ENCODE results near the gene QSER1. TPM values are rescaled to one million over a fixed set of nuclear protein-coding genes. Genes with fewer than 3 reads are reported as not detected.

The QSER1 gene
- total RNA-seq, 2 donors from 2014 or later: 27.7 to 36.1 TPM

- DNase-seq: no peak
- Histone ChIP-seq H3K4me1 (peaks cover 25% of the 10 kb centered on the region), H3K4me3 (peak overlapping the region in 1 of 2 donors; percentile 67), H3K9me3 (no peaks in the 10 kb centered on the region), H3K27me3 (no peaks in the 10 kb centered on the region), H3K27ac (peak overlapping the region in 1 of 4 donors; percentile 77), H3K36me3 (replicated peaks in 1 of 2; ENCODE audit: insufficient read depth in 1 of 2, low read depth in 2 of 2) (no peaks in the 10 kb centered on the region)
- WGBS, 2 donors: 32 to 34% methylated on average over 4 of the region's 4 CpGs
- no peak for ATAC-seq
- intact Hi-C loops (cut with DNase I): no loop called here
- TF ChIP-seq POLR2A (IDR thresholded peaks at IDR 0.05) (no peak), CTCF (IDR thresholded peaks at IDR 0.05) (no peak)
These were observed 124.0 kb downstream of the QSER1 start for GRCh38 chr11:33016654-33017053.

GRCh38 chr11:33017478-33017877 is 124.9 kb downstream of the QSER1 start:
- no peak for DNase-seq
- TF ChIP-seq CTCF (IDR thresholded peaks at IDR 0.05) (no peak), POLR2A (IDR thresholded peaks at IDR 0.05) (no peak)
- 22 to 41% methylated on average over 9 of the region's 9 CpGs for WGBS, 2 donors
- Histone ChIP-seq H3K36me3 (replicated peaks in 1 of 2; ENCODE audit: insufficient read depth in 1 of 2, low read depth in 2 of 2) (no peaks in the 10 kb centered on the region), H3K9me3 (no peaks in the 10 kb centered on the region), H3K27me3 (no peaks in the 10 kb centered on the region), H3K4me1 (peaks cover 31% of the 10 kb centered on the region), H3K4me3 (no peak overlapping the region), H3K27ac (peak overlapping the region in 1 of 4 donors; percentile 33)
- intact Hi-C loops (cut with DNase I): no loop called here
- no peak for ATAC-seq

DNA sequence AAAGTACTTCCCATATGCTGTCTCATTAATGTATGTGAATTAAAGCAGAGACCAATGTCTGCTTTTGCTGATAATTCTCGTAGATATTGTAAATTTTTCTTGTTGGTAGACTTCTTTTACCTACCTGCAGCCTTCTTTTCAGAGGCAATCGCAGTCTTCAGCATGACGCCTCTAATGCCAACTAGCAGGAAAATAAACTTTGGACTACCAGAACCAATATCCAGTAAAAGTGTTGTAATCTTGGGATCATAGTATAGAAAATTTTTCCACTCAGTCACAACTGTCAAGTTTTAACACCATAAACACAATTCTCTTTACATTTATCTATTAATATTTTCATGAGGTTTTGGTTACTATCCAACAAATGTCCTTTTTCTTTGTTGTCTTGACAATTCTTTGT is 125.4 kb downstream of the QSER1 start:
- 33% methylated on average over 3 of the region's 3 CpGs for WGBS, 2 donors
- peaks cover 31% of the 10 kb centered on the region for H3K4me1 ChIP-seq
- no peaks in the 10 kb centered on the region for H3K36me3 ChIP-seq (replicated peaks in 1 of 2; ENCODE audit: insufficient read depth in 1 of 2, low read depth in 2 of 2)
- no peak for DNase-seq
- peak overlapping the region in 1 of 4 donors; percentile 33 for H3K27ac ChIP-seq
- ATAC-seq: no peak
- no peak overlapping the region for H3K4me3 ChIP-seq
- no peaks in the 10 kb centered on the region for H3K9me3 ChIP-seq
- TF ChIP-seq POLR2A (IDR thresholded peaks at IDR 0.05) (no peak), CTCF (IDR thresholded peaks at IDR 0.05) (no peak)
- H3K27me3 ChIP-seq: no peaks in the 10 kb centered on the region
- intact Hi-C loops (cut with DNase I): no loop called here

- H3K27ac ChIP-seq: no peak overlapping the region
- TF ChIP-seq POLR2A (IDR thresholded peaks at IDR 0.05) (no peak), CTCF (IDR thresholded peaks at IDR 0.05) (no peak)
- no peaks in the 10 kb centered on the region for H3K9me3 ChIP-seq
- ATAC-seq (no peak), DNase-seq (no peak)
- no peaks in the 10 kb centered on the region for H3K27me3 ChIP-seq
- 74 to 75% methylated on average over 6 of the region's 6 CpGs for WGBS, 2 donors
- H3K4me1 ChIP-seq: peaks cover 31% of the 10 kb centered on the region
- no peaks in the 10 kb centered on the region for H3K36me3 ChIP-seq (replicated peaks in 1 of 2; ENCODE audit: insufficient read depth in 1 of 2, low read depth in 2 of 2)
- intact Hi-C loops (cut with DNase I): no loop called here
- no peak overlapping the region for H3K4me3 ChIP-seq
These were observed 126.2 kb downstream of the QSER1 start for GRCh38 chr11:33018840-33019239.

- no peak for ATAC-seq
These were observed 128.9 kb downstream of the QSER1 start for GRCh38 chr11:33021501-33021900.

More at GRCh38 chr11:33021501-33021900, 128.9 kb downstream of the QSER1 start:
- H3K27me3 ChIP-seq: no peaks in the 10 kb centered on the region
- TF ChIP-seq CTCF (IDR thresholded peaks at IDR 0.05): no peak
- TF ChIP-seq POLR2A (IDR thresholded peaks at IDR 0.05): no peak
- WGBS, 2 donors: 50 to 58% methylated on average over 1 of the region's 1 CpG
- no peak overlapping the region for H3K4me3 ChIP-seq
- no peaks in the 10 kb centered on the region for H3K36me3 ChIP-seq (replicated peaks in 1 of 2; ENCODE audit: insufficient read depth in 1 of 2, low read depth in 2 of 2)
- peaks cover 20% of the 10 kb centered on the region for H3K4me1 ChIP-seq
- no peak for DNase-seq
- H3K27ac ChIP-seq: no peak overlapping the region
- intact Hi-C loops (cut with DNase I): no loop called here
- no peaks in the 10 kb centered on the region for H3K9me3 ChIP-seq

Measured in body of pancreas (tissue), 4 donors.